ENCODE data around the gene EPAS1. TPM values are rescaled to one million over a fixed set of nuclear protein-coding genes. Genes with fewer than 3 reads are reported as not detected.

Gene EPAS1
- total and polyA plus RNA-seq, 3 donors from 2014 or later: 93.9 to 158 (median 142) TPM

DNA sequence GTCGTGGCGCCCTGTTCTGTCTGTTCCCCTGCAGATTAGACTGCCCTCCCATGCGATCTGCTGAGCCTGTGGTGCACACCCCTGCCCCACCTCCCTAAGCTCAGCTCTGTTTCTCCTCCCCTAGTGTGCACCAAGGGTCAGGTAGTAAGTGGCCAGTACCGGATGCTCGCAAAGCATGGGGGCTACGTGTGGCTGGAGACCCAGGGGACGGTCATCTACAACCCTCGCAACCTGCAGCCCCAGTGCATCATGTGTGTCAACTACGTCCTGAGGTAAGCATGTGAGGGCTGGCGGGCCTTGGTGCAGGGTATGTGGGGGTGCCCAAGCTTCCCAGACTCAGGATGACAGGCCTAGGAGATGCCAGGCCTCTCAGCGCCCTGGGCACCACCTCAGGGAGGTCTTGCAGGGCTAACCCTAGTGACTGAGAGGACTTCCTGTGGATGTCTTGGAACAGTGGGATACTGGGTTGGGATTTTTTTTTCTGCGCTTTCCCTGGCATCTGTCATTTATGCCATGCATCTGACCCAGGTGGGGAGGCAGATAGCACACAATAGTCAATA is 78.4 kb downstream of the EPAS1 start:
- H3K9me3 ChIP-seq: no peaks in the 10 kb centered on the region
- no peaks in the 10 kb centered on the region for H3K36me3 ChIP-seq (ENCODE audit: low read depth, missing control alignments)
- no peak overlapping the region for H3K4me3 ChIP-seq
- TF ChIP-seq, protein P1, sequence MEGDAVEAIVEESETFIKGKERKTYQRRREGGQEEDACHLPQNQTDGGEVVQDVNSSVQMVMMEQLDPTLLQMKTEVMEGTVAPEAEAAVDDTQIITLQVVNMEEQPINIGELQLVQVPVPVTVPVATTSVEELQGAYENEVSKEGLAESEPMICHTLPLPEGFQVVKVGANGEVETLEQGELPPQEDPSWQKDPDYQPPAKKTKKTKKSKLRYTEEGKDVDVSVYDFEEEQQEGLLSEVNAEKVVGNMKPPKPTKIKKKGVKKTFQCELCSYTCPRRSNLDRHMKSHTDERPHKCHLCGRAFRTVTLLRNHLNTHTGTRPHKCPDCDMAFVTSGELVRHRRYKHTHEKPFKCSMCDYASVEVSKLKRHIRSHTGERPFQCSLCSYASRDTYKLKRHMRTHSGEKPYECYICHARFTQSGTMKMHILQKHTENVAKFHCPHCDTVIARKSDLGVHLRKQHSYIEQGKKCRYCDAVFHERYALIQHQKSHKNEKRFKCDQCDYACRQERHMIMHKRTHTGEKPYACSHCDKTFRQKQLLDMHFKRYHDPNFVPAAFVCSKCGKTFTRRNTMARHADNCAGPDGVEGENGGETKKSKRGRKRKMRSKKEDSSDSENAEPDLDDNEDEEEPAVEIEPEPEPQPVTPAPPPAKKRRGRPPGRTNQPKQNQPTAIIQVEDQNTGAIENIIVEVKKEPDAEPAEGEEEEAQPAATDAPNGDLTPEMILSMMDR (IDR thresholded peaks at IDR 0.05): no peak
- no peak for TF ChIP-seq POLR2A (IDR thresholded peaks at IDR 0.05)
- no peaks in the 10 kb centered on the region for H3K4me1 ChIP-seq
- H3K27me3 ChIP-seq: no peaks in the 10 kb centered on the region
- H3K27ac ChIP-seq: no peak overlapping the region
- WGBS, 2 donors: 98 to 100% methylated on average over 1 to 12 of the region's 12 CpGs
- peak; percentile 9 for DNase-seq
- intact Hi-C loops (cut with DNase I; ENCODE audit: low total_unique reads): no loop called here

DNA sequence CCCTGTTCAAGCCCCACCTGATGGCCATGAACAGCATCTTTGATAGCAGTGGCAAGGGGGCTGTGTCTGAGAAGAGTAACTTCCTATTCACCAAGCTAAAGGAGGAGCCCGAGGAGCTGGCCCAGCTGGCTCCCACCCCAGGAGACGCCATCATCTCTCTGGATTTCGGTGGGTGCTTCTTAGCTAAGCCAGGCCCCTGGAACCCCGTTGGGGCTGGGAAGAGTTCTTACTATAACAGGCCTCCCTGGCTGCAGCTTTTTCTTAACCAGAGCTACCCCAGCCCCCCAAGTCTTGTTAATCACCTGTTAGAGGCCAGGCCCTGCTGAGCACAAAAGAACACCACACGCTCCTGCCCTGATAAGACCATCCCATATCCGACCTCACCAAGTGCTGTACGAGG is 79.4 kb downstream of the EPAS1 start:
- no peaks in the 10 kb centered on the region for H3K36me3 ChIP-seq (ENCODE audit: low read depth, missing control alignments)
- H3K4me1 ChIP-seq: no peaks in the 10 kb centered on the region
- no peak overlapping the region for H3K4me3 ChIP-seq
- intact Hi-C loops (cut with DNase I; ENCODE audit: low total_unique reads): no loop called here
- TF ChIP-seq, protein P1 (IDR thresholded peaks at IDR 0.05): no peak
- no peak for TF ChIP-seq POLR2A (IDR thresholded peaks at IDR 0.05)
- H3K9me3 ChIP-seq: no peaks in the 10 kb centered on the region
- H3K27ac ChIP-seq: no peak overlapping the region
- no peaks in the 10 kb centered on the region for H3K27me3 ChIP-seq
- 75 to 84% methylated on average over 7 of the region's 7 CpGs for WGBS, 2 donors
- no peak for DNase-seq

DNA sequence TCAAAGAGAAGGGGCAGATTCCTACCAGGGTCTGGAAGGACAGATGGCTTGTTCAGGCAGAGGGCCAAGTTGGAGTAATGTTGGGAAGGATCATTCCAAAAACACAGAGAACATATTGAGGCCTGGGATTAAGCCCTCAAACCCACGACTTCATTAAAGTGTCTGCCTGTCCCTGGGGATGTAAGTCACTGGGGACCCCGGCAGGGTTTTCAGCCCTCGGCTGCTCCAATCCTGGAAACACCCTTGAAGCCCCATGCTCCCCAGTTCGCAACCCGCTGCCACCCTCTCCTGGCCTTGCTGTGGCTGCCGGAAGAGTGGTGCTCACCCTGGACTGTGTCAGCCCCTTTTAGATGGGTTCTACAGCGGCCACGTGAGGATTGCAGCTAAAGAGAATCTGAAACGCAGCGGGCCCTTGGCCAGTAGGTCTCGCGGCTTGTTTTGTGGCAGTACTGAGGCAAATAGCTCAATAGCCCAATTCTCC is 79.9 kb downstream of the EPAS1 start:
- DNase-seq: peak; percentile 22
- WGBS, 2 donors: 77% methylated on average over 11 to 12 of the region's 12 CpGs
- Histone ChIP-seq H3K27me3 (no peaks in the 10 kb centered on the region), H3K36me3 (ENCODE audit: low read depth, missing control alignments) (no peaks in the 10 kb centered on the region), H3K4me1 (no peaks in the 10 kb centered on the region), H3K4me3 (no peak overlapping the region), H3K27ac (no peak overlapping the region), H3K9me3 (no peaks in the 10 kb centered on the region)
- TF ChIP-seq, protein P1 (IDR thresholded peaks at IDR 0.05): no peak
- TF ChIP-seq POLR2A (IDR thresholded peaks at IDR 0.05): no peak
- intact Hi-C loops (cut with DNase I; ENCODE audit: low total_unique reads): no loop called here

DNA sequence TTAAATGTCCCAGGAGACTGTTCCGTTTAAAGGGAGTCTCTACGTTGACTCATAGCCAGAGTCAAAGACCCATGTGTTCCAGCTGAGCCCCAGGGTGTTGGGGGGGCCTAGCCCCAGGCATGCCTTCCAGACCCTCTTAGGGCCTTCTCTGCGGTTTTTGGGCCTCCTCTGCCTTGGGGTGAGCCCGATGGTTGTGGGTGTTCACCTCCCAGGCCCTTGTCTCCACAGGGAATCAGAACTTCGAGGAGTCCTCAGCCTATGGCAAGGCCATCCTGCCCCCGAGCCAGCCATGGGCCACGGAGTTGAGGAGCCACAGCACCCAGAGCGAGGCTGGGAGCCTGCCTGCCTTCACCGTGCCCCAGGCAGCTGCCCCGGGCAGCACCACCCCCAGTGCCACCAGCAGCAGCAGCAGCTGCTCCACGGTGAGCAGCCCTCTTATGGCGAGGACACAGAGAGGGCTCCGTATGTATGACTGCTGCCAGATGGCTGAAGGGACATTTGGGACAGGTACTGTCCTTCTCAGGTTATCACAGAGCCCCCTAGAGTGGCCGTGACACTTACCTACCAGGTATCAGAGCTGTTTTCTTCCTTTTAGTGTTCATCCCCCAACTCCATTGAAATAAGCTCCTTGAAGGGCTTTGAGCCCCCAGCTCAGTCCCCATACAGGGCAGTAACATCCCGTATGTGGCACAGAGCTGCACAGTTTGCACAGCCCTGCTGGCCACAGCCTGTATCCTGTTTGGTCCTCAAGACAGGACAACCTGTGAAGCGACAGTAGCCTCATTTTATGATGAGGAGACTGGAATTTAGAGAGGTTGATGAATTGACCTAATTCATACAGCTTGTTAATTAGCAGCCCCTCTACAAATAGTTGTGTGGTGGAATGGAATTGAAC is 80.7 kb downstream of the EPAS1 start:
- Histone ChIP-seq H3K4me1 (no peaks in the 10 kb centered on the region), H3K36me3 (ENCODE audit: low read depth, missing control alignments) (no peaks in the 10 kb centered on the region), H3K9me3 (no peaks in the 10 kb centered on the region), H3K4me3 (no peak overlapping the region), H3K27me3 (no peaks in the 10 kb centered on the region), H3K27ac (no peak overlapping the region)
- WGBS, 2 donors: 85 to 90% methylated on average over 6 to 16 of the region's 16 CpGs
- peak; percentile 2 for DNase-seq
- TF ChIP-seq, protein P1 (IDR thresholded peaks at IDR 0.05): no peak
- no peak for TF ChIP-seq POLR2A (IDR thresholded peaks at IDR 0.05)
- intact Hi-C loops (cut with DNase I; ENCODE audit: low total_unique reads): no loop called here

All from testis (tissue), 3 donors.